Activated CD4-positive, alpha-beta T cell treated with anti-CD3 and anti-CD28 coated beads for 1 hour (primary cell): ENCODE measurements around the gene PEX19.

Source experiments
- DNase-seq: peaks from one replicate; pipeline ENCODE4 v3.0.0-alpha.2; 2020

The PEX19 gene

DNA sequence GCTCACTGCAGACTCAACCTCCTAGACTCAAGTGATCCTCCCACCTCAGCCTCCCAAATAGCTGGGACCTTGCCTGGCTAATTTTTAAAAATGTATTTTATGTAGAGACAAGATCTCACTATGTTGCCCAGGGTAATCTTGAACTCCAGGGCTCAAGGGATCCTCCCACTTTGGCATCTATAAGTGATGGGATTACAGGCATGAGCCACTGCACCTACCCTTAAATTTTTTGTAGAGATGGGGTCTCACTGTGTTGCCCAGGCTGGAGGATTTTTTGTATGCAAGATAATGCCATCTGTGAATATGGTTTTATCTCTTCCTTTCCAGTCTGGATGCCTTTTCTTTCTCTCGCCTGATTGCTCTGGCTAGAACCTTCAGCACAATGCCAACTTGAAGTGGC lies 13.9 kb downstream of the PEX19 start:
- DNase-seq, result no peak

DNA sequence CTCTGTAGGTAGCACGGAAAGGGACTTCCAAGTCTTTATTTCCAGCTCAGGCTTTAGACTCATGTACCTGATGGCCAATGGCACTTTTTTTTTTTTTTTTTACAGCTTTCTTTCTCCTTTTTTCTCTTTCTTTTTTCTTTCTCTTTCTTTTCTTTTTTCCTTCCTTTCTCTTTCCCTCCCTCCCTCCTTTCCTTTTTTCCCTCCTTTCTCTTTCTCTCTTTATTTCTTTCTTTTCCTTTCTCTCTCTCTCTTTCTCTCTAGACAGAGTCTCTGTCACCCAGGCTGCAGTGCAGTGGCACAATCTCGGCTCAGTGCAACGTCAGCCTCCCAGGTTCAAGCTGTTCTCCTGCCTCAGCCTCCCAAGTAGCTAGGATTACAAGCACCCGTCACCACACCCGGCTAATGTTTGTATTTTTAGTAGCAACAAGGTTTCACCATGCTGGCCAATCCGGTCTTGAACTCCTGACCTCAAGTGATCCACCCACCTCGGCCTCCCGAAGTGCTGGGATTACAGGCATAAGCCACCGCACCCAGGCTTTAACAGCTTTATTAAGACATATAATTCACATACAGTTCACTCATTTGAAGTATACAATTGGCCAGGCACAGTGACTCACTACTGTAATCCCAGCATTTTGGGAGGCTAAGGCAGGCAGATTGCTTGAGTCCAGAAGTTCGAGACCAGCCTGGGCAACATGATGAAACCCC lies 17.5 kb downstream of the PEX19 start:
- no peak for DNase-seq

DNA sequence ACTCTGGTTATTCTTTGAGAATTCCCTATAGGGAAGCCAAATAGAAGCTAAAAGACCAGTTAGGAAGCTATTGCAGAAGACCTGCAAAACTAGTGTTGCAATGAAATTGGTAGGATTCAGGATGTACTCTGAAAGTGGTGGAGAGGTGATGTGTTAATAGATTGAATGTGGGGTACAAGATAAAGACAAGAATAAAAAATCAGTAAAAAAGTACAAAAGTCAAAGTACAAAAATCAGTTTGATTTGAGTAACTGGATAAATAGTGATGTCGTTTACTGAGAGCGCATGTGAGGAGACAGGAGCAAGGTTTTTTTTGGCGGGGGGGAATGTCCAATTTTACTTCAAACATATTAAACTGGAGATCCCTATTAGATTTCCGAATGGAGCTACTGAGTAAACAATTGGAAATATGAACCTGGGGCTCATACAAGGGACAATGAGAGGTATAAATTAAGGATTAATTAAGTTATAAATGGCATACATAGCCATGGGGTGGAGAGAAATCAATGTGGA lies 20.1 kb downstream of the PEX19 start:
- DNase-seq, result no peak

DNA sequence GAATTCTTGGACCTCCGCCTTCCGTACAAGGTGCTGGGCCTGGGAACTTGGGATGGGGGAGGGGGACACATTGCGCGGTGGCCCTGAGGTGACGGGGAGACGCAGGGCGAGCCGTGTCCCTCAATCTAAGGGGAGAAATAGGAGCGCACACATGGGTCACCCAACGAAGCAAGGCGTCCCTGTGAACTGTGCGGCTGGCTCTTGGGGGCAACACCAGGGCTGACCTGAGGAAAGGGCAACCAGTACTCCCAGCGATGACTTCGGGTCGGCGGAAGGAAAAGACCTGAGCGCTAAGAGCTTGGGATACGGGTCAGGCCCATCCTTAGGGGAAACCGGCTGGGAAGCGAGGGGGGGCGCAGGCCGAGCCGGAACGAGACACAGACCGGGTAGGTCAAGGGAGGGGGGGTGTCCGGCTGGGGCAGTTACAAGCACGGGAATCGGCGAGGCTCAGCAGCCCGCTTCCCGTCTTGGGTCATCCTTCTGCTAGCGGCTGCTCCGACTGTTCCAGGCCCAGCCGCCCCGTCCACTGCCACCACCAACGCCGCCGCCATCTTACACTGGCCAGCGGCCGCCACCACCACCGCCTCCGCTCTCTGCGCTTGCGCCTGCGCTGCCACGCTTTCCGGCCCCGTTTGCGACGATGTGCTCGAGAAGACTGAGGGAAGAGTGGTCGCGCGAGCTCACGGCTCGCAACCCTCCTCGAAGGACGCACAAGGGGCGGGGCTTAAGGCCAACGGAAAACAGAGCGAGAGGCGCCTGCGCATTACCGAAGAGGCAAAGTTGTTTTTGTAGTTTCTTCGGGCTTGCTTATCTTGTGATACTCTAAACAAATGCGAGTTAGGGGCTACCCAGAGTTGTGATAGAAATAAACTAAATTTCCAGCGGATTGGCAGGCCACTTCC lies 22.8 kb downstream of the PEX19 start, which contains the start of gene DCAF8:
DCAF8 (minus strand) TSS at position 657 of the 902 bp plus-strand sequence. CDS start 18,541 bp downstream, outside the sequence.
- peak; percentile 94 for DNase-seq

DNA sequence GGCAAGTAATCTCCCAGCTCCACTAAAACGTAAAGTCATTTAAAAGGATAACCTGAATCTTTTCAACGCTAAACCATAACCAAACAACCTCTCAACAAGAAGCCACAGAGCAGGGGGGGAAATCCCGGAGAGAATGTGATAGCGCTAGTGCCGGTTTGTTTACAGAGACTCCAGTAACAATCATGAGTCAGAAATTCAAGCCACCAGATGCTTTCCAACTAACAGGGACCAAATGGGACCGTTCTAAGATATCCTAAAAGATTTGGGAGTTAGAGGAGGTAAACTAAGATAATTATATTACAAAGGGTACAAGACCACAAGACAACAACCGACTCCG lies 23.4 kb downstream of the PEX19 start:
- peak; percentile 45 for DNase-seq

DNA sequence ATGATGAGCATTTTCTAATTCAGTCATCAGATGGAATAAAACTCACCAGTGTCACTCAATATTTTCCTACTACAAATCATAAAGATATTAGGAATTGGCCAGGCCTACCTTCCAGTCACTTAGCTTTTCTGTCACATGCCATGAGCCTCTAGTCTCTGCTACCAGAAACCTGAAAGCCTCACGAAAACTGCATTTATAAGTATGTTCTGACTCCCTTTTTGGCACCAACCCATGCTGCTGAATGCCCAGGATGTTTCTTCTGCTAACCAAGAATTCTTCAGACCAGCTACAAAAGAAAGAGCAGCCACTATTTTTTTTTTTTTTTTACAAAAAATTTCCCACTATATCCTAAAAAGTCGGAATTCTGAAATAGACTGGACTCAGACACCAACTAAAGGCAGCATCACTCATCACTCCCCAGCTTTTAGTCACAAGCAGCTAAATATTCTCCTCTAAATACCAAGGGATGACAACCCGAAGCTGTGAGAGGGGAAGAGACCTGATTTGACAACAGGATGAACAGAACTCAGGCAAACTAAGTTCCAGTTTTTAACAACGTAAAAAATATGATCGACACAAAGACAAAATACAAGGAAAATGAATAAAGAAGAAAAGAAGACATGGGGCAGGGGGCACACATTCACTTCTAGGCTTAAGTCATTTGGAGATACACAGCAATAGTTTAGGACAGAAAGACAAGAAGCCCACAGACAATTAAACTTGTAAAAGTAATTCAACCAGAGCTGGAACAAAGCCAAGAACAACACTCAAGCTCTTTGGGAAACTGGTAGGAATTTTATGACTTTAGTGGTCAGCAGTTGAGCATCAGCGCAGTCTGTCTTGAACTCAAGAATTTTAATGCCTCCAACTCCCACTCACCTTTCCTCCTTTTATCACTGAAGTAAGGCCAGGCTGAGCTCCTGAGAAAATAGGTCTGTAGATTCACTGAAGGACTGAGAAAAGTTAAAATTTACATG lies 24.2 kb downstream of the PEX19 start:
- DNase-seq, result no peak

DNA sequence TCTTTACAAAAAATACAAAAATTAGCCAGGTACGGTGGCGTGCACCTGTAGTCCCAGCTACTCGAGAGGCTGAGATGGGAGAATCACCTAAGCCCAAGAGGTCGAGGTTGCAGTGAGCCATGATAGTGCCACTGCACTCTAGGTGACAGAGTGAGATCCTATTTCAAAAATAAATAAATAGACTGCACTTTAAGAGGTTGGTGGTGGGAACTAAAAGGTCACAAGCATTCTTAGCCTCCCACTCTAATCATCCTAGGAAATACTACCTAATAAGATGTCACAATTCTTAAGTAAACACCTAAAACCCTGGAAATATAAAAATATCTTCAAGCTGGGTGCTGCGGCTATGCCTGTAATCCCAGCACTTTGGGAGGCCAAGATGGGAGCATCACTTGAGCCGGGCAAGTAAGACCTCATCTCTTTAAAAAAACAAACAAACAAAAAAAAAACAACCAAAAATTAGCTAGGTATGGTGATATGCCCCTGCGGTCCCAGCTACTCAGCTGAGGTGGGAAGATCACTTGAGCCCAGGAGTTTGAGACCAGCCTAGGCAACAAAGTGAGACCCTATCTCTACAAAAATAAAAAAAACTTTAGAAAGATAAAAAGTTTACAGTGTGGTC lies 26.6 kb downstream of the PEX19 start:
- DNase-seq, result no peak

DNA sequence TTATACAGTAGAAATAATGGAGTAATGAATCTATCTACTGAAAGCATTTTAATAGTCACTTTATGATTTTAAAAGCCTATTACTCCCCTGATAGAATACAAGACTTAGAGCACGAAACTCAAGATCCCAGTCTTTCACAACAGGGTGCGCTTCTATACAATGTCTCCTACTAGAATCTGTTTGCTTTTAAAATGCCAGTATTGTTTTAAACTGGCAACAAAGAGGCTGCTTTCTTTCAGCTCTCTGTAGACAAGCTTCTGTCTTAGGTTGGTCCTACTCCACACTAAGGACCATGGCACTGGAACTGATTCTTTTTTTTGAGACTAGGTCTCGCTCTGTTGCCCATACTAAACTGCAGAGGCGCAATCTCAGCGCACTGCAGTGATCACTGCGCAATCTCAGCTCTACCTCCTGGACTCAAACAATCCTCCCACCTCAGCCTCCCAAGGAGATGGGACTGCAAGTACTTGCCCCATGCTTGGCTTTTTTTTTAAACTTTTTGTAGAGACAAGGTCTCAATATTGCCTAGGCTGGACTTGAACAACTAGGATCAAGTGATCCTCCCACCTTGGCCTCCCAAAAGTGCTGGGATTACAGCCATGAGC lies 27.4 kb downstream of the PEX19 start:
- no peak for DNase-seq

DNA sequence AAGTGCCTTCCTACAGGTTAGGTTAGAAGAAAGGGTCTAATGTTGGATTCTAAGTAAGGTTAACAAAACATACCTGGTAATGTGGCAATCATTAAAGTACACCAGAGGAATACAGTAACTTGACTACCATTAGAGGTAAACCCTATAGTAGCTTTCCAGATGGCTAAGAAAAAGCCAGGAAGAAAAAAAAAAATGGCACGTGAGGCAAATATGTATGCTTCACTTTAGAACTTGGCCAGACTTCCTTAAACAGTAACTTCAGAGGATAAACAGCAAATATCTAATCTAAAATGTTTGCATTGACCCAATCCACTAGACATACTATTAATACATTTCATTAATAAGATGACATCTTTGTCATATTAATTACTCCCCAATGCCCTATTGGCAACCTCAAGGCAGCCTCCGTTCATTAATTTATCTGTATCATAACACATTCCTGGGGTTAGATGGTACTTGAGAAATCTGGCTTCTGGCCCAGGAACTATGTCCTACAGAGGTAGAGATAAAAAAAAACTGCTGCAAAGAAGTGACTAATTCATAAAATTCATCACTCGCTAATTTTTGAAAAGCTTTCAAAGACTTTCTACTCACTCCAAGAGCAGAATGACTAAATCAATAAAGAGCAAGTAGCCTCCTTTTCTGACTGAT lies 28.4 kb downstream of the PEX19 start:
- no peak for DNase-seq

DNA sequence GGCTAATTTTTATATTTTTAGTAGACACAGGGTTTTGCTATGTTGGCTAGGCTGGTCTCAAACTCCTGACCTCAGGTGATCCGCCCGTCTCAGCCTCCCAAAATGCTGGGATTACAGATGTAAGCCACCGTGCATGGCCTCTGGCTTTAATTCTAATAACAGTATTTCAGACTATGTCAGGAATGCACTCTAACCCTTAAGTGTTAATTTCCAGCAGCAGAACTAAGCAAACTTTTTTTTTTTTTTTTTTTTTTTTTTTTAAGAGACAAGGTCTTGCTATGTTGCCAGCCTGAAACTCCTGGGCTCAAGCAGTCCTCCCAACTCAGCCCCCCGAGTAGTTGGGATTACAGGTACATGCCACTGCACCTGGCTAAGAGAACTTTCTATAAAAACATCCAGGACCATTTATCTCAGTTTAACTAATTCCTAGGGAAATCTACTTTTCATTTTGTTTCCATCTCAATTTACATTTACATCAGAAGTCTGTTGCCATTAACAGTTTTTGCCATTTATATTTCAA lies 29.1 kb downstream of the PEX19 start:
- no peak for DNase-seq

DNA sequence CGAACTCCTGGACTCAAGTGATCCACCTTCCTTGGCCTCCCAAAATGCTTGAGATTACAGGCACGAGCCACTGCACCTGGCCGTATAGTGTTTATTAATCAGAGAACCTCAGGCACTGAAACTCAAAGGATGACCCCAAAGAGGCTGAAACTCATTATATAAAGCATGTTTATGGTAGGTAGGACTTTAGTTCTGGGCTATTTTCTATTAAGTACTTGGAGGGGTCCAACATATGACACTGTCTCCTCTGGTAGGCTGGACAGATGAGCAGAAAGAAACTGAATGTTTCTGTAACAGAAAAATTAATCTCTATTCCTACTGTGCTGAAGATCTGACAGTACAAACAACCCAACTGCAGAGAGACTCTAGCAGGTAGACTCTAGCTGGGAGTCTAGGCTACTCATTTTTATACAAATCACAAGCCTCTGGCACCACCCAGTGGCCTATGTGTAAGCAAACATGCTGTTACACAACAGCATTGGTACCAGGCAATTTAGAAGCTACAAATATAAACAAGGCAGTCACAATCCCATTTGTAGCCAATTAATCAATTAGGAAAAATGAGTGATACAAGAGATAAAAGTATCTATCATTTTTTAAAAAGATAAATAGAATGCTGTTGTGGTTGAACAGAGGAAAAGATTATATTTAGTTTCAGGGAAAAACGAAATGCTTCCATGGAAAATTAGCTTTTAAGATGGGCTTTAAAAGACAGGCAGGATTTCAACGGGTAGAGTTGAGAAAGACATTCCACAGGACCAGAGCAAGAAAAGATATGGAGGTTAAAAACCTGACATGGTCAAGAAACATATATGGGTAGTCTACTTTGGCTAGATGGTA lies 33.0 kb downstream of the PEX19 start:
- DNase-seq, result peak; percentile 28

DNA sequence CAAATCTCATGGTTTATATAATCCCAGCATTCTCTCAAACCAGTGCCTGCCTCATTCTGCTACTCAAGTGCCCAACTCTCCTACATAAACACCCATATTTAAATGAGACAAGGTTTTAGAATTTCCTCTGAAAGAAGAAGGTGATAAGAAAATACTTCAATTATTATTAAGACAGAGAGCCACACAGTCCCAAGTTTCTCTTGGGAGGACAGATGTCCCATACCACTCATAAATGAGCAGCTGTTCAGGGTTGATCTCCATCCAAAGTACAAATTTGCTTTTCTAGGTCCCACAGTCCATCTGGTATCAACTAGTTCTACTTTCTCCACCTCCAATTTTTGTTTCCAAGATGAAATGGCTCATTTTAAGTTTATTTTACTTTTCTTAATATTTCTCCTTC lies 33.9 kb downstream of the PEX19 start:
- no peak for DNase-seq

DNA sequence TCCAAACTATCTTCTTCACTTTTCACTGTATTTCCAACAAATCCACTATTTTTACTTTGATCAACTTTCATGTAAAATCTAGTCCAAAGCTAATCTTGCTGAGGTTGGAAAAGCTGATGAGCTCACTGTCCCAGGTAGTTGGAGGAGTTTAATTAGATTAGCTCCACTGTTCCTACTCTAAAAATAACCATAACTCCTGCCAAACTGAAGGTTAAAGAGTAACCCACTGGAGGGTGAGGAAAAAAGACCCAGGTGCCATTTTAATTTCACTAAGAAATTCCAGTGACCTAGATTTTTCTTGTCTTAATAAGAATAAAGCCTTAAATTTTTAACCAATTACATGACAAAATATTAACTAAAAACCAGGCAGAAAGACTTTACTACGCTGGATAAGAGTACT lies 37.9 kb downstream of the PEX19 start:
- DNase-seq, result no peak

DNA sequence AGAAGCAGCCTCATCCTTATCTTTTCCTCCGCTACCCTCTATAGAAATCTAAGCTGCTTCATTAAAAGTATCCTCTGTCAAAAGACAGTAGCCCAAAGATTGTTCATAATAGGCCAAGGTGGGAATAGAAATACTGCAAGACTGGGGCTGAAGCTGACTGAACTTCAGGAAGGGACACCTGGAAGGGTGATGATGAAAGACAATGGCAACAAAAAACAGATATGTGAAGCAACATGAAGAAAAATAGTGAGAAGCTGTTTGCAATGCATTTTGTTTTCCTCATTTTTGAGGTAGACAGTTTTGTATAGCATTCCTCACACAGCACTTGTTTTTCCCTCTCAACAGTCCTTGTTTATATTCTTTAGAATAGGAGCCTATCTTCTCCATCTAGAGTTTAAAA lies 39.5 kb downstream of the PEX19 start:
- no peak for DNase-seq

DNA sequence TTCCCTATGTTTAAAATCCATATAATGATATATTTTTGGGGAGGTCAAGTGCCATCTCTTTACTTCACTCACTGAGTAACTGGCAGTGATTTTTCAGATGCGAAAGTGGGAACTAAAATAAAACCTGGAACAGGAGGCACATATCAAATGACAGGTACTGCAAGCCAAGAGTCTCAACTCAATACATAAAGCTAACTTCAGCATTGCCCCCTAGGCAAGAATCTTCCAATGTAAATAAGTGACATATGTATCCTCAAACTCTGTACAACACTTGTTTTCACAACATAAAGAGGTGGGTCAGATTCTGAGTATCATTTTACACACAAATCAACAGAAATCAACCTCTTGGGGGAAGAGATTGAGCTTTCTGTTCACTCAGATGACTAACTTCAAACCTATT lies 40.7 kb downstream of the PEX19 start:
- no peak for DNase-seq

DNA sequence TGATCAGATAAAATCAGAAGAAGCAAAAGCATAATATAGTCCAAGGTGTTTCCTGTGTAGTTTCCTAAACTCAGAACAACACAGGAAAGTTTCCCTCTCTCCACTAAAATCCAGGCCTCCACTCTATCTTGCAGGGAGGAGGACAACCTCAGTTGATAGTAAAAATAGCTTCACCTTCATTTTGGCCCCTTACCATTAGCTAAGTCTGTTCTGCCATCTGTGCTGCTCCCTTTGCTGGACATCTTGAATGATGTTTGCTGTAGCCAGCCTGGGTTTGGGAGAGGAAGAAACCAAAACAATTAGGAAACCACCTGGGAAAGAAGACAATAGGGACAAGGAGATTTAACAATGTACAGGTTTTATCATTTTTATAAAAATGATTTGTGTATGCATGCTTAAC lies 41.2 kb downstream of the PEX19 start:
- no peak for DNase-seq

DNA sequence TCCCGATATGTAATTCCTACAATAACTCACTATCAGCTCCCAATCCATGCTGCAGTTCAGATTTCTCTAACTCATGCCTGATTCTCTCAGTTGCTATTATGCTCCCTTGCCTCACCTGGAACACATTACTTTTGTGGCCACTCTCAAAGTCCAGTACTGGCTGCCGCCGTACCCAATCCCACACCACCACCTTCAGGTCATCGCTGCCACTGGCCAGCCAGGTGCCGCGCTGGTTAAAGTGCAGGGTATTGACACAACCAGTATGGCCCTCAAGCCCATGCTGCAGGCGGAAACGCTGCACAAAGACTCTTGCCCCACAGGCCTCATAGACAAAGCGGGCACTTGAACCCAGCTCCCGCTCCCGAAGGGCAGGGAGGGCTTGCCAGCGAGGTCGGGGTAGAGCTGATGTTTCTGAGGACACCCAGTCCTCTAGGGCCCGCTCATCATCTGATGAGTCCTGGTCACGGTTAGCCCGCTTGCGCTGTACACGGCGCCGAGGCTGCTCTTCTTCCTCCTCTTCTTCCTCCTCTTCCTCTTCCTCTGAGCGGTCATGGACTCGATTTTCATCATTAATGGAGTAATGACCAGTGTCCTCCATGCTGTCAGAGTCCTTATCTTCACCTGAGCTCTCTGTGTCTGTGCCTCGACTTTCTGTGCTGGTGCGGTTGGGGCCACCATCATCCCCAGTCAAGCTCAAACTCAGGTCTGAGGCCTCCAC lies 45.2 kb downstream of the PEX19 start:
- DNase-seq, result no peak

DNA sequence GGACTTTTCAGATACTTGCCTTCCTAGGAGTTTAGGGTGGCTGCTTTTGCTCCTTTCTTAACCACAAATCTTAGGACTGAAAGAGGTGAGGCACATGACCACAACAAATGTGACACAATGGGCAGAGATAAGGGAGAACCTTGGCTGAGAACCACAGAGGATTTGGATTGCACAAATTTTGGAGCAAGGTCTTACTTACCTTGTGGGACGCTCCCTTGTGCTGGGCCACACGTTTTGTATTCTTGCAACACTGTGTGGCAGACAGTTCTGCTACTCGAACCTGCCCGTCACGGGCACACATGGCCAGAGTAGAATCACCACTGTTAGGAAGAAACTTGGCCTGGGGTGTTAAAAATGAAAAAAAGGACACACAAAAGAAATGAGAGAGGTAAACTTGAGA lies 46.5 kb downstream of the PEX19 start:
- no peak for DNase-seq

DNA sequence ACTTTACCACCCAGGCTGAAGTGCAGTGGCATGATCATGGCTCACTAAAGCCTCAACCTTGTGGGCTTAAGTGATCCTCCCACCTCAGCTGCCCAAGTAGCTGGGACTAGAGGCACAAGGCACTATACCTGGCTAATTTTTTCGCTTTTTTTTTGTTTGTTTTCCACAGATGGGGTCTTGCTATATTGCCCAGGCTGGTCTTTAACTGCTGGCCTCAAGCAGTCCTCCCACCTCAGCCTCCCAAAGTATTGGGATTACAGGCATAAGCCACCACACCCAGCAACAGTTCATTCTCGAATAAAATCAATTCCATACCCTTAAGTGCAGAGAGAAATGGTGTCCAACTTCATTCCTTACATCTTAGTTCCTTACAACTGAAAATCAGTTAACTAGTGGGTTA lies 47.4 kb downstream of the PEX19 start:
- no peak for DNase-seq

DNA sequence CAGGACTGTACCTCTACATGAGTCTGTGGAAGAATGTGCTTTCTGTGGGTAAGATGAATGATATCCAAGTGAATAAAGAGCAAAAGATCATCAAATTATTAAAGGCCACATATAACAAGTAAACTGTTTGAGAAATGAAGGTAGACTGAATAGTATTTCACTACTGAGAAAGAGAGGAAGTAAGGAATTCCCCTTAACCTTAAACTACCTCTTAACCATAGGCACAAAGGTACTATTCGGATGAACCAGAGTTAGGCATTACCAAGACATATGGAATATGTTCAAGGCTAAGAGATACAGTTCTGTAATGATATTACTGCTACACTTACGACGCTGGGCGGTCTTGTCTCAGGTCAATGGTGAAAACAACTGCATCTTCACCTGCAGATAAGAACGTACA lies 48.1 kb downstream of the PEX19 start:
- DNase-seq, result no peak
